HEK293 (cell line): Measurements from ENCODE around the gene ZNF324.

Experiments used
- CTCF ChIA-PET: fragments of 350-600 bp; formaldehyde crosslinking; extraction: SDS; loops from one replicate; lab custom pipeline; 2021; ENCODE audit warnings: antibody characterized with exemption; lab: Yijun Ruan, JAX
- POLR2A ChIA-PET: fragments of 300-600 bp; formaldehyde crosslinking; extraction: SDS; loops from one replicate; lab custom pipeline; 2020; ENCODE audit warnings: antibody characterized with exemption, inconsistent platforms; lab: Yijun Ruan, JAX
- H3K27ac ChIP-seq: fragments of 200-500 bp; sonication (Bioruptor generic); 2 replicates; pipeline ENCODE4 v1.5.1; 2014; ENCODE audit warnings: low read depth, low read length, control low read depth, inconsistent platforms; ENCODE audit errors: extremely low read depth
- H3K36me3 ChIP-seq, 2 experiments: fragments of 200-500 bp in 1 of 2; sonication (Bioruptor generic) in 1 of 2; 1 replicate in 1 of 2; 2 replicates in 1 of 2; pipeline ENCODE4 v1.5.1; 2014 to 2017; ENCODE audit warnings: inconsistent platforms in 2 of 2, low read length in 2 of 2; ENCODE audit not compliant: control insufficient read depth in 2 of 2, insufficient read depth in 1 of 2
- H3K4me1 ChIP-seq: fragments of 200-500 bp; sonication (Bioruptor generic); 2 replicates; pipeline ENCODE4 v1.5.1; 2014; ENCODE audit warnings: mild to moderate bottlenecking, low read length, inconsistent platforms; ENCODE audit not compliant: control insufficient read depth, insufficient read depth
- H3K4me3 ChIP-seq: 2 replicates; pipeline ENCODE4 v1.5.1; 2011; ENCODE audit warnings: low read depth, mild to moderate bottlenecking, control low read depth, low read length, moderate library complexity
- H3K9me3 ChIP-seq: fragments of 200-500 bp; sonication (Bioruptor generic); 2 replicates; pipeline ENCODE4 v1.5.1; 2014; ENCODE audit warnings: low read depth, low read length, inconsistent platforms; ENCODE audit not compliant: control insufficient read depth, insufficient read depth
- BCL11B ChIP-seq: fragments of 450-650 bp; formaldehyde crosslinking; IDR thresholded peaks from 2 replicates; pipeline ENCODE4 v1.5.1; 2016; ENCODE audit warnings: low read depth, missing biosample characterization, missing genetic modification characterization
- FEZF1 ChIP-seq: fragments of 450-650 bp; formaldehyde crosslinking; IDR thresholded peaks from 2 replicates; pipeline ENCODE4 v1.5.1; 2016; ENCODE audit warnings: missing biosample characterization, missing genetic modification characterization
- GLI2 ChIP-seq: fragments of 450-650 bp; formaldehyde crosslinking; IDR thresholded peaks from 2 replicates; pipeline ENCODE4; 2017; ENCODE audit warnings: missing biosample characterization, missing genetic modification characterization, low read depth, borderline replicate concordance
- GLIS1 ChIP-seq: fragments of 450-650 bp; formaldehyde crosslinking; IDR thresholded peaks from 2 replicates; pipeline ENCODE4 v1.5.1; 2016; ENCODE audit warnings: missing biosample characterization, missing genetic modification characterization
- OSR2 ChIP-seq: fragments of 450-650 bp; formaldehyde crosslinking; IDR thresholded peaks from 2 replicates; pipeline ENCODE4 v1.5.1; 2016; ENCODE audit warnings: missing biosample characterization, missing genetic modification characterization
- SCRT1 ChIP-seq: fragments of 450-650 bp; formaldehyde crosslinking; IDR thresholded peaks from 2 replicates; pipeline ENCODE4 v1.5.1; 2016; ENCODE audit warnings: missing biosample characterization, missing genetic modification characterization, borderline replicate concordance
- SP7 ChIP-seq: fragments of 450-650 bp; formaldehyde crosslinking; IDR thresholded peaks from 2 replicates; pipeline ENCODE4 v1.5.1; 2016; ENCODE audit warnings: missing biosample characterization, missing genetic modification characterization
- YY1 ChIP-seq: fragments of 450-650 bp; formaldehyde crosslinking; IDR thresholded peaks from 2 replicates; pipeline ENCODE4 v1.5.1; 2018; ENCODE audit warnings: missing biosample characterization, missing genetic modification characterization
- ZBTB17 ChIP-seq: fragments of 450-650 bp; formaldehyde crosslinking; IDR thresholded peaks from 2 replicates; pipeline ENCODE4 v1.5.1; 2016; ENCODE audit warnings: missing biosample characterization, missing genetic modification characterization
- ZBTB21 ChIP-seq: fragments of 450-650 bp; formaldehyde crosslinking; IDR thresholded peaks from 2 replicates; pipeline ENCODE4 v1.5.1; 2017; ENCODE audit warnings: missing biosample characterization, missing genetic modification characterization
- ZBTB48 ChIP-seq: fragments of 450-650 bp; formaldehyde crosslinking; IDR thresholded peaks from 2 replicates; pipeline ENCODE4 v1.5.1; 2016; ENCODE audit warnings: missing biosample characterization, missing genetic modification characterization
- ZBTB8A ChIP-seq: fragments of 450-650 bp; formaldehyde crosslinking; IDR thresholded peaks from 2 replicates; pipeline ENCODE4 v1.5.1; 2016; ENCODE audit warnings: missing biosample characterization, missing genetic modification characterization
- ZNF175 ChIP-seq: fragments of 450-650 bp; formaldehyde crosslinking; IDR thresholded peaks from 2 replicates; pipeline ENCODE4 v1.5.1; 2016; ENCODE audit warnings: missing biosample characterization, missing genetic modification characterization
- ZNF248 ChIP-seq: fragments of 450-650 bp; formaldehyde crosslinking; IDR thresholded peaks from 2 replicates; pipeline ENCODE4 v1.5.1; 2017; ENCODE audit warnings: missing biosample characterization, missing genetic modification characterization
- ZNF416 ChIP-seq: fragments of 450-650 bp; formaldehyde crosslinking; IDR thresholded peaks from 2 replicates; pipeline ENCODE4 v1.5.1; 2016; ENCODE audit warnings: missing biosample characterization, missing genetic modification characterization
- ZNF530 ChIP-seq: fragments of 450-650 bp; formaldehyde crosslinking; IDR thresholded peaks from 2 replicates; pipeline ENCODE4 v1.5.1; 2016; ENCODE audit warnings: low read depth, missing biosample characterization, missing genetic modification characterization
- ZNF768 ChIP-seq: fragments of 450-650 bp; formaldehyde crosslinking; IDR thresholded peaks from 2 replicates; pipeline ENCODE4 v1.5.1; 2018; ENCODE audit warnings: missing biosample characterization, mild to moderate bottlenecking, missing genetic modification characterization
- ZNF830 ChIP-seq: fragments of 450-650 bp; IDR thresholded peaks from 2 replicates; pipeline ENCODE4 v1.5.0; 2018; ENCODE audit warnings: missing biosample characterization, missing genetic modification characterization, low read depth, mild to moderate bottlenecking, moderate library complexity
- TF ChIP-seq, protein P1 (sequence below): fragments of 450-650 bp; formaldehyde crosslinking; IDR thresholded peaks from 2 replicates; pipeline ENCODE4; 2016; ENCODE audit warnings: missing biosample characterization, missing genetic modification characterization
- TF ChIP-seq, protein P2 (sequence below): fragments of 450-650 bp; formaldehyde crosslinking; IDR thresholded peaks from 2 replicates; pipeline ENCODE4 v1.5.1; 2016; ENCODE audit warnings: missing biosample characterization, missing genetic modification characterization

ZNF324 gene

DNA sequence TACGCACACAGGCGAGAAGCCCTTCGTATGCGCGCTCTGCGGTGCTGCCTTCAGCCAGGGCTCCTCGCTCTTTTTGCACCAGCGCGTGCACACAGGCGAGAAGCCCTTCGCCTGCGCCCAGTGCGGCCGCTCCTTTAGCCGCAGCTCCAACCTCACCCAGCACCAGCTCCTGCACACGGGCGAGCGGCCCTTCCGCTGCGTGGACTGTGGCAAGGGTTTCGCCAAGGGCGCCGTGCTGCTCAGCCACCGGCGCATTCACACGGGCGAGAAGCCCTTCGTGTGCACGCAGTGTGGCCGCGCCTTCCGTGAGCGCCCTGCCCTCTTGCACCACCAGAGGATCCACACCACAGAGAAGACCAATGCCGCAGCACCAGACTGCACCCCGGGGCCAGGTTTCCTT, 10.8 kb upstream of the ZNF324 start:
- TF ChIP-seq ZNF830 (no peak), ZNF416 (tag by site-specific recombination) (no peak), OSR2 (tag by site-specific recombination) (no peak), GLI2 (no peak), ZBTB48 (tag by site-specific recombination) (no peak), SP7 (no peak), ZBTB21 (tag by site-specific recombination) (no peak), ZNF248 (tag by site-specific recombination) (no peak), ZNF530 (tag by site-specific recombination) (no peak)
- TF ChIP-seq, protein P1, sequence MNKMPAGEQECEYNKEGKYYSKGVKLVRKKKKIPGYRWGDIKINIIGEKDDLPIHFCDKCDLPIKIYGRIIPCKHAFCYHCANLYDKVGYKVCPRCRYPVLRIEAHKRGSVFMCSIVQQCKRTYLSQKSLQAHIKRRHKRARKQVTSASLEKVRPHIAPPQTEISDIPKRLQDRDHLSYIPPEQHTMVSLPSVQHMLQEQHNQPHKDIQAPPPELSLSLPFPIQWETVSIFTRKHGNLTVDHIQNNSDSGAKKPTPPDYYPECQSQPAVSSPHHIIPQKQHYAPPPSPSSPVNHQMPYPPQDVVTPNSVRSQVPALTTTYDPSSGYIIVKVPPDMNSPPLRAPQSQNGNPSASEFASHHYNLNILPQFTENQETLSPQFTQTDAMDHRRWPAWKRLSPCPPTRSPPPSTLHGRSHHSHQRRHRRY: no peak
- TF ChIP-seq, protein P2, sequence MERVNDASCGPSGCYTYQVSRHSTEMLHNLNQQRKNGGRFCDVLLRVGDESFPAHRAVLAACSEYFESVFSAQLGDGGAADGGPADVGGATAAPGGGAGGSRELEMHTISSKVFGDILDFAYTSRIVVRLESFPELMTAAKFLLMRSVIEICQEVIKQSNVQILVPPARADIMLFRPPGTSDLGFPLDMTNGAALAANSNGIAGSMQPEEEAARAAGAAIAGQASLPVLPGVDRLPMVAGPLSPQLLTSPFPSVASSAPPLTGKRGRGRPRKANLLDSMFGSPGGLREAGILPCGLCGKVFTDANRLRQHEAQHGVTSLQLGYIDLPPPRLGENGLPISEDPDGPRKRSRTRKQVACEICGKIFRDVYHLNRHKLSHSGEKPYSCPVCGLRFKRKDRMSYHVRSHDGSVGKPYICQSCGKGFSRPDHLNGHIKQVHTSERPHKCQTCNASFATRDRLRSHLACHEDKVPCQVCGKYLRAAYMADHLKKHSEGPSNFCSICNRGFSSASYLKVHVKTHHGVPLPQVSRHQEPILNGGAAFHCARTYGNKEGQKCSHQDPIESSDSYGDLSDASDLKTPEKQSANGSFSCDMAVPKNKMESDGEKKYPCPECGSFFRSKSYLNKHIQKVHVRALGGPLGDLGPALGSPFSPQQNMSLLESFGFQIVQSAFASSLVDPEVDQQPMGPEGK: no peak

DNA sequence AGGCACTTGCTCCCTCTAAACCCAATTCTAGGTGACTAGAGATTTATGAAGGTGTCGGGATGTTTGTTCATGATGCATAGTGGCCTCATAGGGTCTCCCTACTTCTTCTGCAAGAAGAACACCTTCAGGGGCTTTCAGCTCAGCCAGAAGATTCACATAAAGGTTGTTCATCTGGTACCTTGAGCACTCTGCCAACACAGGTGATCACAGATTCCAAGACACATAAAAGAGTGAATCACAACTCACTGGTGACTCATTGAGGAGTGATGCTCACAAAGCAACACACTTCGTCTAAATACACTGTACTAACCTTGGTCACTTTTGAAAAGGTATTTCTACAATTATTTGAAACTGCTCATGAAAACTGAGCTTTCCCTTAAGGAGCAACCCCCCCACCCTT, 6.8 kb upstream of the ZNF324 start:
- POLR2A ChIA-PET: interaction anchor here (0.6 to 2.2 kb wide), 2 partner anchors 26 to 51 kb away, joined by 4 to 12 read pairs; partner anchors contain the start of gene ZNF584
- Histone ChIP-seq H3K36me3 (peaks cover 9 to 13% of the 10 kb centered on the region in 2 experiments), H3K4me3 (no peak overlapping the region), H3K4me1 (no peaks in the 10 kb centered on the region), H3K9me3 (no peaks in the 10 kb centered on the region), H3K27ac (no peak overlapping the region)
- TF ChIP-seq FEZF1: no peak
- TF ChIP-seq GLIS1 (tag by site-specific recombination): no peak
- no peak for TF ChIP-seq YY1 (tag by site-specific recombination)
- no peak for TF ChIP-seq ZBTB8A (tag by site-specific recombination)
- CTCF ChIA-PET: no interaction called here

More for the DNA sequence above, 10.8 kb upstream of the ZNF324 start:
- no peaks in the 10 kb centered on the region for H3K9me3 ChIP-seq
- H3K4me1 ChIP-seq: no peaks in the 10 kb centered on the region
- no peak overlapping the region for H3K4me3 ChIP-seq
- POLR2A ChIA-PET: no interaction called here
- no peak overlapping the region for H3K27ac ChIP-seq
- CTCF ChIA-PET: interaction anchor here (1.1 kb wide), 1 partner anchor 63 kb away, joined by 4 read pairs; no protein-coding TSS in a partner anchor
- H3K36me3 ChIP-seq: peaks cover 12 to 29% of the 10 kb centered on the region in 2 experiments

DNA sequence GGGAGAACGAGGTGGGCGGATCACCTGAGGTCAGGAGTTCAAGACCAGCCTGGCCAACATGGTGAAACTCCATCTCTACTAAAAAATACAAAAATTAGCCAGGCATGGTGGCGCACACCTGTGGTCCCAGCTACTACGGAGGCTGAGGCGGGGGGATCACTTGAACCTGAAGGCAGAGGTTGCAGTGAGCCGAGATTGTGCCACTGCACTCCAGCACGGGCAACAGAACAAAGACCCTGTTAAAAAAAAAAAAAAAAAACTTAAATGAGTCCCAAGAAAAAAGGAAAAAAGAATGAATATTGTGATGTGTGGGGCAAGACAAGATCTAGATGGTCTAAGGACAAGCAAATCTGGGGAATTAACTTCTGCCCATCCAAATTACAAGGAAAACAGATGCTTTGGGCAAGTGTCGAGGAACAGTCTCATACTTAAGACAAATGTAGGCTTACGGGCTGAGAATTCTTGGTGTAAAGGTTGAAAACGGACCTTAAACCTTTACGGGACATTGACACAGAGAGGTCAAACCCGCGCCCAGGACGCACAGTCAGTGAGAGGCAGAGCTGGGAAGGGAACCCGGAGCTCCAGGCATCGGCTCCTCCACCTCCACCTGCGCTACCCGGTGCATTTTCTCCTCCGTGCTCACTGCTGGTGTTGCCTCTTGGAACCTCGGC, 656 bp upstream of the ZNF324 start:
- H3K4me3 ChIP-seq: peak overlapping the region; percentile 97
- H3K27ac ChIP-seq: no peak overlapping the region
- no peaks in the 10 kb centered on the region; the same call in 1 of the 2 replicates for H3K4me1 ChIP-seq
- no peaks in the 10 kb centered on the region for H3K9me3 ChIP-seq
- H3K36me3 ChIP-seq: peaks cover 0 to 23% of the 10 kb centered on the region in 2 experiments; a peak in 2 of 3 replicates
- ChIA-PET CTCF (interaction anchor here (0.6 to 1.7 kb wide), 3 partner anchors 12 to 54 kb away, joined by 3 to 11 read pairs (median 3); partner anchors contain the start of gene ZBTB45), POLR2A (interaction anchor here (0.8 to 2.6 kb wide), 5 partner anchors 9 to 140 kb away, joined by 3 to 10 read pairs (median 7); partner anchors contain the start of genes ZBTB45, ZNF324B, ZNF446 and ZNF584)
- TF ChIP-seq ZNF175 (tag by site-specific recombination) (no peak), ZNF768 (tag by site-specific recombination) (peak; percentile 86), SCRT1 (tag by site-specific recombination) (0 out of 2 replicates have a peak, but pooled peaks have one; percentile 35), BCL11B (tag by site-specific recombination) (0 out of 2 replicates have a peak, but pooled peaks have one; percentile 37), ZBTB17 (peak; percentile 62; the same call in 1 of the 2 replicates), YY1 (tag by site-specific recombination) (no peak)
